Pancreas (tissue), 10 donors: ENCODE data around the gene LAMA2. TPM values are rescaled to one million over a fixed set of nuclear protein-coding genes. Genes with fewer than 3 reads are reported as not detected.
A peak's percentile ranks its signal among the peaks of the same experiment; 100 is the strongest.

ENCODE experiments used
- ATAC-seq, 4 donors: fragments of 200-7000 bp; cut with Tn5 transposase; one replicate each; pipeline versions ENCODE4 v1.8.0 to v1.9.1; 2020; ENCODE audit warnings: mild to moderate bottlenecking in 4 of 4, moderate library complexity in 4 of 4
- DNase-seq, 6 donors: peaks; one replicate each; pipeline ENCODE4 v3.0.0-alpha.2; 2020
- FAIRE-seq: peaks from 2 replicates; lab custom pipeline; 2012; peaks lifted over from hg19 to GRCh38; lab: Jason Lieb, UNC
- H3K27ac ChIP-seq, 4 donors: fragments of 200-600 bp; sonication (generic); 1 replicate in 3 of 4; 2 replicates in 1 of 4; pipeline versions ENCODE4 v1.5.0 to v1.8.0; 2020
- H3K27me3 ChIP-seq, 4 donors: fragments of 200-600 bp; one replicate each; pipeline ENCODE4 v1.8.0; 2021
- H3K36me3 ChIP-seq, 3 donors: fragments of 200-600 bp; sonication (generic) in 1 of 3; one replicate each; pipeline versions ENCODE4 v1.5.0 to v1.8.0; 2020 to 2021
- H3K4me1 ChIP-seq, 3 donors: fragments of 200-600 bp; one replicate each; pipeline ENCODE4 v1.8.0; 2021
- H3K4me3 ChIP-seq, 4 donors: fragments of 200-600 bp; sonication (generic) in 2 of 4; one replicate each; pipeline versions ENCODE4 v1.5.0 to v1.8.0; 2020 to 2021
- H3K9me3 ChIP-seq, 4 donors: fragments of 200-600 bp; one replicate each; pipeline ENCODE4 v1.8.0; 2021
- CTCF ChIP-seq, 4 donors: fragments of 200-600 bp; sonication (generic) in 3 of 4; IDR thresholded peaks; one replicate each; pipeline versions ENCODE4 v1.5.0 to v1.8.0; 2021; ENCODE audit warnings: antibody characterized with exemption in 4 of 4
- WGBS, 2 donors: extraction: QIAGEN DNeasy Blood & Tissue Kit; methylation state at CpG; one replicate each; pipeline ENCODE4 v1.1.7; 2013; 5-methylcytosine and 5-hydroxymethylcytosine counted together
- intact Hi-C, 3 donors: fragments of 100-400 bp; cut with DNase I; formaldehyde crosslinking; loops; one replicate each; pipeline versions ENCODE4 v1.11.1 to v1.14.2; 2022
- polyA plus RNA-seq, 2 donors: library from polyadenylated mRNA; stranded (reverse); fragments of 200-250 nt; gene quantifications; one replicate each; pipeline ENCODE4 v1.2.3, GENCODE V29; 2013
- total RNA-seq, 6 donors: library from RNA; stranded (reverse); fragmentation: NEBNext Ultra II Directional in 4 of 6; extraction: Animal tissue kit (Norgen Biotek cat#: 25700) in 4 of 6; gene quantifications; one replicate each; pipeline versions ENCODE4 v1.2.1 to v1.2.4, GENCODE V29; 2021 to 2023
- donor health status: healthy with polysubstance abuse.
- donor health status: DM: no; HTN: no; CAD: no; lungs with moderate emphysema.
- donor health status: DM: no; HTN: no; CAD: no.
- donor health status: control.
- donor health status: control.
- donor health status: Bipolar disorder and iron deficiency.
- donor health status: DM: yes; HTN: yes; CAD: no.
- donor health status: DM: no; HTN: no; CAD: no.
- donor health status: DM: no; HTN: no; CAD: no.
- donor health status: DM: yes; HTN: yes; CAD: no.

Gene LAMA2
- total and polyA plus RNA-seq, 8 donors, result 1.2 to 26.2 (median 6.2) TPM

GRCh38 chr6:129252377-129253071 lies 369.6 kb downstream of the LAMA2 start:
- Histone ChIP-seq H3K36me3 (no peaks in the 10 kb centered on the region), H3K27me3 (peaks cover 0 to 7% (median 3%) of the 10 kb centered on the region in 4 donors), H3K27ac (no peak overlapping the region), H3K4me3 (no peak overlapping the region), H3K4me1 (no peaks in the 10 kb centered on the region), H3K9me3 (no peaks in the 10 kb centered on the region)
- TF ChIP-seq CTCF (IDR thresholded peaks at IDR 0.05), result no peak
- no peak for ATAC-seq
- intact Hi-C loops, result no loop called here
- WGBS, 2 donors, result 28 to 29% methylated on average over 6 of the region's 6 CpGs
- DNase-seq, result no peak
- FAIRE-seq, result peak; percentile 77

DNA sequence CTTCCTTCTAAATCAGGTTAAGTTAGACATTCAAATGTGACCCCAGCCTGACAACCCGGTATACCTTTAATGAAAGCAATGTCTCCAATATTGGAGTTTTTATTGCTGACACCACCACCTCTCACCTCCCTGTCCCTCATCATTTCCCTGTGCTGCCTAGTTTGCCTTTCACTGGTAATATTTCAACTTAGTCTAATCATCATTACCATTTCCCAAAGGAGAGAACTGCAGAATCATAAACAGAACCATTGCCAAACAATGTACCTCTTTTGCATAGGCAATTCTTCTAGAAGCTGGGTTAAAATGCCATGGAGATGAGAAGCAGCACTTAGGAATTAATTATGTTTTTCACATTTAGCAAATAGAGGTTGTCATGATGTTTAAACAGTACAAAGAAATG lies 370.3 kb downstream of the LAMA2 start:
- Histone ChIP-seq H3K4me1 (no peaks in the 10 kb centered on the region), H3K4me3 (no peak overlapping the region), H3K27ac (no peak overlapping the region), H3K27me3 (peaks cover 0 to 7% (median 3%) of the 10 kb centered on the region in 4 donors), H3K9me3 (no peaks in the 10 kb centered on the region), H3K36me3 (no peaks in the 10 kb centered on the region)
- intact Hi-C loops, result no loop called here
- FAIRE-seq (no peak), DNase-seq (no peak), ATAC-seq (no peak)
- no peak for TF ChIP-seq CTCF (IDR thresholded peaks at IDR 0.05)
- WGBS, 2 donors, result 51 to 68% methylated on average over 1 of the region's 1 CpG

DNA sequence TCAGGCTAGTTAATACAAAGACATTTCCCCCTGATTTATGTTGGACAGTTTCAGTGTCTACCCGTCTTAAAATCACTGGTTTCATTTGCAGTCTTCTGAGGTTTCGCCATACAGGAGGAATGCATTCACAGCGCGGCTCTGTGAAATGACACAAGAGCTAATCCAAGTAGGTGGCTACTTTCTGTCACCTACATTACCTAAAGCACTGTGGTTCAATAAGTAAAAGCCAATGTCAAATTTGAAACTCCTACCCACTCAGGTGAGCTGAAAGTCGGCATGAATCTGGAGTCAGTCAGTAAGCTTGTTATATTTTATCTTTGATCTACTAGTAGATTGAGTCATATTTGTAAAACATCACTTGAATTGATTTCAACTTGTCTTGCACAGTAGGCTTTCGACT lies 370.8 kb downstream of the LAMA2 start:
- DNase-seq (no peak), ATAC-seq (no peak), FAIRE-seq (no peak)
- TF ChIP-seq CTCF (IDR thresholded peaks at IDR 0.05), result no peak
- Histone ChIP-seq H3K4me1 (no peaks in the 10 kb centered on the region), H3K27ac (no peak overlapping the region), H3K36me3 (no peaks in the 10 kb centered on the region), H3K27me3 (peaks cover 0 to 7% (median under 1%) of the 10 kb centered on the region in 4 donors), H3K4me3 (no peak overlapping the region), H3K9me3 (no peaks in the 10 kb centered on the region)
- intact Hi-C loops, result no loop called here
- 49 to 57% methylated on average over 6 of the region's 6 CpGs for WGBS, 2 donors

- no peak for FAIRE-seq
- no peak overlapping the region for H3K27ac ChIP-seq
- intact Hi-C loops, result no loop called here
Observed at GRCh38 chr6:129257196-129257595, 374.3 kb downstream of the LAMA2 start.

More at GRCh38 chr6:129257196-129257595, 374.3 kb downstream of the LAMA2 start:
- Histone ChIP-seq H3K9me3 (no peaks in the 10 kb centered on the region), H3K27me3 (peaks cover 0 to 5% (median 0%) of the 10 kb centered on the region in 4 donors), H3K4me3 (no peak overlapping the region), H3K36me3 (no peaks in the 10 kb centered on the region), H3K4me1 (no peaks in the 10 kb centered on the region)
- DNase-seq (no peak), ATAC-seq (no peak)
- no peak for TF ChIP-seq CTCF (IDR thresholded peaks at IDR 0.05)
